GM18867 (cell line): Measurements from ENCODE around the gene PFKFB4.

Experiments used
- ATAC-seq: cut with Tn5 transposase; IDR thresholded peaks from one replicate; pipeline ENCODE4 v1.9.1; 2021; ENCODE audit warnings: mild to moderate bottlenecking, moderate library complexity; ENCODE audit not compliant: unreplicated experiment

The PFKFB4 gene

DNA sequence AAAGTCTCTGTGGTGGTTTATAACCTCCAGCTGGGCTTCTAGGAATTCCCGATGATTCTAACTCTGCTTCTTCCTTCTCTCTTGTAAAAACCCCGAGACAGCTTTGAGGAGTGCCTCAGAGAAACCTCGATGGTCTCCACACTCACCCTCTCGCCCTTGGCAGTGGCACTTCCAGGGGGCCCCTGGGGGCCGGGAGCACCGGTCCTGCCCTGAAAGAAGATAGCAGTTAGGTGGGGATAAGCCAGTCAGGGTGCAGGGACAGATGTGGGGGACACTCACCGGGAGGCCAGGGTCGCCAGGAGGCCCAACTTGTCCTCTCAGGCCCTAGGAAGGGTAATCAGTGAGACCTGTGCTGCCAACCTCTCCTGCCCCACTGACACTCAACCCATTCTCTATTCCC, 28.8 kb upstream of the PFKFB4 start:
- ATAC-seq: no peak

DNA sequence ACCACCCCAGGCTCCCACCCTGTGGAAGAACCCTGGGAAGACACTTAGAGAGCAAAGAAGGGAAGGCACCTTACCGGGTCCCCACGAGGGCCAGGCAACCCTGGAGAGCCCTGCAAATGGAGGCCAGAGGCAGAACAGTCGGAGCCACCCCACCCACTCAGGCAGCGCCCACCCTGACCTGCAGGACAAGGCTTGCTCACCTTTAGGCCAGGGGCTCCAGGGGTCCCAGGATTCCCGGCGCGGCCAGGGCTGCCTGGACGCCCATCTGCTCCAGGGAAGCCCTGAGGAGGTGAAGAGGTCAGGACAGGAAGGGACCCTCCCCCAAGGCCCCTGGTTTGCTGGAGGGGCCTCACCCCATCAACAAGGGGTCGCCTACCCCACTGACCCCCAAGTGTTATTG, 28.2 kb upstream of the PFKFB4 start:
- ATAC-seq: no peak

DNA sequence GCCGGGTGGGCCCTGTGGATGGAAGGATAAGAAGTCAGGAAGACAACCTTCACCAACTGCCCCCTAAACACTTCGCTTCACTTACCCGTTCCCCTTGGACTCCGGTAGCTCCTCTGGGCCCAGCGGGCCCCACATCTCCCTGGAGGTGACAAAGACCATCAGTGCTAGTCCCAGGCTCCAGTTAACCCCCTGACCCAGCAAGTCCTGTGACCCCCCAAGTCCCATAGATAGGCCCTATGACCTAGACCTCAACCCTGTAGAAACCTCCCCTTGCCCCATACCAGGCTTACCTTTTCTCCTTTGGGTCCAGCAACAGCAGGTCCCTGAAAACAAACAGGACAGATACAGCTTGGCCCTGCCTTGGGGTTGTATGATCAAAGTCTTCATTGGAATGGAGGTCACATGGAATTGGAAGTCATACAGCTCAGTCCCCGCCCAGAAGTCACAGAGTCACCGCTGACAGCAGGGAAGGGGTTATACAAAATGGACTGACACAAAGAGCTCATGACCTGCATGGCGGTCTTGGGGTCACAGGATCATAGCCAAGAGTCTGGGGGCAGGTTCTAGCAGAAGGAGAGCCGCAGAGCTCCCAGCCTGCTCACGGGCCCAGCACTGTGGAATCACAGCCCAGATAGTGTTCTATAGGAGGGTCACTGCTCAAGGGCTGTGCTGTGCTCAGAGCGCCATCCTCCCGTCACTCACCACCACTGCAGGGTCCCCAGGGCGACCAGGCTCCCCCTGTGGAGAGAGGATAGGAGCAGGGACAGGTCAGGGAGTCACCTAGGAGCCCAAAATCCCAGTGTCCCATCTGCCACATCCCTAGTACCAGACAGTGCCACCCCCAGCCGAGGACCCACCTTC, 25.2 kb upstream of the PFKFB4 start:
- ATAC-seq: no peak

DNA sequence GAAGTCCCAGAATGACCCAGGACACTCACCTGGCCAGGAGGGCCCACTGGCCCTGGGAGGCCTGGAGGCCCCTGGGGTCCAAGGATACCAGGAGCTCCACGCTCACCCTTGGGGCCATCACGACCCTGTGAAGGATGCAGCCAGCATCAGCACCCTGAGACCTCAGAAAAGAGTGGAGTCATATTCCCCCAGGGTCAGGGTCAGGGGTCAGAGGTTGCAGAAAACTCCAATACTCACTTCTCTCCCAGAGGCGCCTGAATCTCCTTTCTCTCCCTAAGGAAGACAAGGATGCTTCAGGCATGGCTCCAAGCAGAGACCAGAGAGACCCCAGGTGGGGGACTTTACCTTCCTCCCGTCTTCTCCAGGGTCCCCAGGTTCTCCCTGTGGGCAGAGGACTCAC, 20.0 kb upstream of the PFKFB4 start:
- ATAC-seq: no peak

DNA sequence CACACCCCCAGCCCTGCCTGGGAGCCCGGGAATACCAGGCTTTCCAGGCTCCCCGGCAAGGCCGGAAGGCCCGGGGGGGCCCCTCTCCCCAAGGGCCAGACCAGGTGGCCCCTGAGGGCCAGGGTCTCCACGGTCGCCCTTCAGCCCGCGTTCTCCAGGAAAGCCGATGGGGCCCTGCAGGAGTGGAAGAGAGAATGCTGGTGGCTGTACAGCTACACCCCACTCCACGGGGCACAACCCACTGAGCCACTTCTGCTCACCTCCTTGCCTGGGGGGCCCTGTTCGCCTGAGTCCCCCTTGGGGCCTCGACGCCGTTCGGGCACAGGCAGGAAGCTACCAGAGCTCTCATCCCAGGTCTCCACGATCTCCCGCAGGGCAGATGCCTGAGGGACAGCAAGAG, 18.8 kb upstream of the PFKFB4 start:
- ATAC-seq: no peak

DNA sequence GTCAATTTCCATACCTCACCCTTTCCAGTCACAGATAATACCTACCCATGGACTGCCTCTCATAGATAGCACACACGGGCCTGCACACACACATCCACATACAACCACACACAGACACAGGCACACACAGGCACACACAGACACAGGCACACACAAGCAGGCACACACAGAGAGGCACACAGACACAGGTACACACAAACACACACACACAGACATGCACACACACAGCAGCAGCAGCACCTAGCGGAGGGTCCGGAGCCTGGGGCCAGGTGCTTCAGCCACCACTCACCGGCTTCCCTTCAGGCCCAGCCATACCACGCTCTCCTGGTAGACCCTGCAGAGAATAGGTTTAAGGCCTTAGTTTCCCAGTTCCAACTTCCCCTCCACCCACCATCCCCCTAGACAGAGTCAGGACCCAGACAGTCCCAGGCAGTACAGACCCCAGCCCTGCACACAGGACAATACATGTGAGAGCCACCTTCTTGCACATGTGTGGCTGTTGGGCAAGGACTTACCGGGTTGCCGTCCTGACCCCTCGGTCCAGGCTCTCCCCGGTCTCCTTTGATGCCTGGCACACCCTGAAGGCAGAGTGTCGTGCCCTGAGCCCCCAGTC, 17.5 kb upstream of the PFKFB4 start:
- ATAC-seq: no peak

DNA sequence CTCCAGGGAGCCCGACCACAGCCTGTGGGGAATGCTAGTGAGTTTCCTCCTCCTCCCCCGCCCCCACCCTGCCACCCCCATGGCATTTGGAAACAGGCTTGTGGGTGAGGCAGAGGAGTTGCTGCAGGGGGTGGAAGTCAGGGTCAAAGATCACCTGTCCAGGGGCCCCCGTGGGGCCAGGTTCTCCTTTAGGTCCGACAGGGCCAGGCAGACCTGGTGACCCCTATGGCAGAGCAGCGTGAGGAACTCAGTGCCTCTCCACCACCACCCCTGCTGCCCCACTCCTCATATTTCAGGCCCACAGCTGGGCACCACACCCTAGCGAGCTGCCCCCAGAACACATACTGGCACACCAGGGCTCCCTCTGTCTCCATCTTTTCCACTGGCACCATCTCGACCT, 15.9 kb upstream of the PFKFB4 start:
- ATAC-seq: no peak

DNA sequence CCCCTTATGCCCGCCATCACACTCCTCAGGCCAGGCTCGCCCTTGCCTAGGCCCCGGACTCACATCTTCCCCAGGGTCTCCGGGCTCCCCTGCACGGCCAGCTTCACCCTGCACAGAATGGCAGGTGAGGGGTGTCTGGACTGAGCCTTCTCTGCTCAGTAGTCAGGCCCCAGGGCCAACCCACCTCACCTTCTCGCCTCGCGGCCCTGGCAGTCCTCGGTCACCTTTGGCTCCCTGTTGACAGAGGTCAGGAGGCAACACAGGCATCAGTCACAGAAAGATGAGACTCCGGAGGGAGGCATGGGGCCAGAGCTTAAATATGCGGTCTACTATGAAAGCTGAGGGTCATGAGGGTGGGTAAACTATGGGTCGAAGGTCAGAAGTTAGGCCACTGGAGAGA, 15.3 kb upstream of the PFKFB4 start:
- no peak for ATAC-seq

DNA sequence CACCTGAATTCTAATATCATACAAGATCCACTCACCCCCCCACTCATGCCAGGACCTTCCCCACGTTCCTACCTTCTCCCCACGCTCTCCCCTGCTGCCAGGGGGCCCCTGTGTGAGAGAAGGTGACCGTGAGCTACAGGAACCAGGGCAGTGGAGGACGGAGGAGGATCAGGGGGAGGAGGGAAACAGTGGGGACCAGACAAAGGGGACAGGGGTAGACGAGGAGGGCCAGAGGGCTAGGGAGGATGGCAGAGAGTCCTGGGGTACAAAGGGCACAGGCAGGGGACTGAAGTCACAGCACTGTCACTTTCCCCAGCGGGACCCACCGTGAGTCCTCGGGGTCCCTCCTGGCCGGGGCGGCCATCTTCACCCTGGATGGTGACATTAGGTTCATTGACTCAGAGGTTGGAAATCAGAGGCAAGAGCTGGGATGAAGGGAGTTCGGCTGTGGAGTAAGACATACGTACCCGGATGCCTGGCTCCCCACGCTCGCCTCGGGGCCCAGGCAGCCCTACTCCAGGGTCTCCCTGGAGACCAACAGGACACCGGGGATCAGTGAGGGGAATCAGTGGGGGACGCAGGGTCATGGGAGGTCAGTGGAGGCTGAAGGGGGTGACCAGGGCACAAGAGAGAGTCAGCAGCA, 13.3 kb upstream of the PFKFB4 start:
- no peak for ATAC-seq

DNA sequence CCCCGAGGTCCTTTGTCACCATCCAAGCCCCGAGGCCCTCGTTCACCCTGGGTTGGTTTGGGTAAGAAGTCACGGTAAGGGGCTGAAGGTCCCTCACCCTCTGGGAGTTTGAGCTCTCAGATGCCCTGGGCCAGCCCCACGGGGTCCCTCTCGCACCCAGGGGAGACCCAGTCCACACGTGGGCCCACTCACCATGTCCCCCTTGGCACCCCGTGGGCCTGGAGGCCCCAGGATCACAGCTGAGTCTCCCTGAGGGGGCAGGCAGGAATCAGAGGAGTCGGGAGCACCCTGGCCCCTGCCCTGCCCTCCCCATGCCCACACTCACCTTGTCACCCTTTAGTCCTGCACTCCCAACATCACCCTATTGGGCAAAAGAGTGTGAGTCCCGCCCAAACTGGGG, 12.8 kb upstream of the PFKFB4 start:
- no peak for ATAC-seq

DNA sequence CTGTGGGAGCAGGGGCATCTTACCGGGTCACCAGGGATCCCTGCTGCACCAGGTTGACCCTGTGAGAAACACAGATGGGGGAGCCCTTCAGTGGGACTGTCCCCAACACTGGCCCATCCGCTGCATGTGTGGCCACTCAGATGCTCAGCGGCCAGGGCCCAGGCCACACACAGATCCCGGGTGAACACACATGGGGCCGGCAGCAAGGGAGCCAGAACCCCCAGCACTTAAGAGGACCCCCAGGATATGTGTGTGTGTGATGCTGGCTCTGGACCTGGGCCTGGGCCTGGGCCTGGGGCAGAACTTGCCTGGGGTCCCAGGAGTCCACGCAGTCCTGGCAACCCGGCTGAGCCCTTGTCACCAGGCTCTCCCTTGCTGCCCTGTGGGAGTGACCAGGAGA, 11.9 kb upstream of the PFKFB4 start:
- no peak for ATAC-seq

DNA sequence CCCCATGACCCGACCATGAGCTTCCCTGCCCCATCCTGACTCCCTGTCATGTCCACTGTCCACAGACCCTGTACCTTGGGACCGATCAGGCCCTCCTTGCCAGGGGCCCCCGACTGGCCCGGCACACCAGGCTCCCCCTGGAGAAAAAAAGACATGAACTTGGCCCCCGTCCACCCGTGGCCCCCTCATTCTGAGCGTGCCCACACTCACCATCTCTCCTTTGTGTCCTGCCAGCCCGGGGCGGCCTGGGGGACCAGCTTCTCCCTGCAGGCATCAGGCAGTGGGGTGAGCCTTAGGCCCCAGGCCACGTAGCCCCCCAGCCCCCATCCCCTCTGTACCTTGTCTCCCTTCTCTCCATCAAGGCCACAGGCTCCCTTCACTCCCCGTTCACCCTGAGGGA, 10.9 kb upstream of the PFKFB4 start:
- no peak for ATAC-seq

DNA sequence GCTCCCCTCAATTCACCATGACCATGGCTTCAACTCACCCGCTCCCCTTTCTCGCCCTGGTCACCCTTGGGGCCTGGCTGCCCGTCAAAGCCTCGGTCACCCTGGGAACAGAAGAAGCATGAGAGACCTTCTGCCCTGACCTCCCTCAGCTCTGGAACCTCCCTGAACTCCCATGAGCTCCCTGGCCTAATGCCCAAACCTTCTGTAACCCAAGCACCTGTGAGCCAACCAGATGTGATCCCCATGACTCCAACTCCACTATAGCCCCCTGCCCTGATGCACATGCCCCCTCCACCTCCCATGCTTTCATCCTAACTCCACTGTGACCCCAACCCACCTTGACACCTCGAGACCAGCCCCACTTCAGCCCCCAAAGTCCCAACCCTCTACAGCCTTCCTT, 10.5 kb upstream of the PFKFB4 start:
- no peak for ATAC-seq

DNA sequence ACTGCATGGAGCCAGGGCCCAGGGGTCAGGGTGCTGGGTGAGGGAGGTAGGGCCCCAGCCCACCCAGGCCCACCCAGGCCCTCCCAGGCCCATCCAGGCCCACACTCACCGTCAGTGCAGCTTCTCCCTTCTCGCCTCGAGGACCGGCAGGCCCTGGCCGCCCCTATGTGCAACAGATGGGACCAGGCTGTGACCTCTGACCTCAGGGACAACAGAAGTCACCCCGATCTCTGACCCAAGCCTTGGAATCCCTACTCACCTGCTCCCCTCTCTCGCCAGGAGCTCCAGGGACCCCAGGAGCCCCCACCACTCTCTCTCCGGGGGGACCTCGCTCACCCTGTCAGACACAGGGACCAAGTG, 9.8 kb upstream of the PFKFB4 start:
- ATAC-seq: no peak

DNA sequence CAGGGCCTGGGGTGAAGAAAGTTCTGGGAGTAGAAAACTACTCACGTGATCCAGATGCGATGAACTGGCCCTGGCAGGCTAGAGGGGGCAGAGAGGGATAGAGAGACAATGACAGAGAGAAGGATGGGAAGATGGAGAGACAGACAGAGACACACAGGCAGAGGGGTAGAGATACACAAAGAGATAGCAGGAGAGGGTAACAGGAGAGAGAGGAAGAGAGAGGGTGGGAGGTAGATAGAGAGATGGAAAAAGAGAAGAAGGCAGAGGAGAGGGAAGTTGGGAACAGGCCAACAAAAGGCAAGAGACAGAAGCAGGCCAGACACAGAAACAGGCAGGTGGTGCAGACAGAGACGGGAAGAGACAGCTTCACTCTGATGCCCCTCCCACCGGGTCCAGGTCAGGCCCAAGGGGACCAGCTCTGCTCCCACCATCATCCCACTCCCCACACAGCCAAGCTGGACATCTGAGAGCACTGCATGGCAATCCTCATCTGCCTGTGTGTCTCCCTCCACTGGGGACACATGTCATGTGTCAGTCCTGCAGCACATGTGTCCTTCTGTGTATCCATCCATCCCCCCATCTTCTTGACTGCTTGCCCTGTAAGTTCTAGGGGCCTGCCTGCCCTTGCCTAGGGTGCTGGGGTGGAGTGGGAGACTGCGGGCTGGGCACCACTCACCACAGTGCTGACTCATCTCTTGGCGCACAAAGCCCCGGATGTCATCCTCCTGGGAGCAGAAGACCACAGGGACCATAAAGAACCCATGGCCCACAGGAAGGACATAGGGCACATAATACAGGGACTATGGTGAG, 9.2 kb upstream of the PFKFB4 start:
- ATAC-seq: no peak

DNA sequence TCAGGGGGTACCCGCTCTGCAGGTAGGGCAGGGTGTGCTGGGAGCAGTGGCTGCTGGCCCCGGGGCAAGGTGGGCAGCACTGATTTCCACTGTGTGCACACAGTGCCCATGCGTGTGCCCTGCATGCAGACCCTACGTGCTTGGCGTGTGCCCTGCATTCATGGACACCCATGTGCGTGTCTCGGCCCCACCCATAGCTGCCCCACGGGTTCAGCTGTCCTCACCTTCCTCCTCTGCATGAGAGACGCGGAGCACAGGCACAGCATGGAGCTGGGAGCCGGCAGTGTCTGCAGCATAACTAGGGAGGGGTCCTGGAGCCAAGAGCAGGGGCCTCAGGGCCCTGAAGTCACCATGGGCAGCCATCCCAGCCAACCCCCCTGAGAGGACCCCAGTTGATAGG, 8.6 kb upstream of the PFKFB4 start:
- ATAC-seq: no peak

DNA sequence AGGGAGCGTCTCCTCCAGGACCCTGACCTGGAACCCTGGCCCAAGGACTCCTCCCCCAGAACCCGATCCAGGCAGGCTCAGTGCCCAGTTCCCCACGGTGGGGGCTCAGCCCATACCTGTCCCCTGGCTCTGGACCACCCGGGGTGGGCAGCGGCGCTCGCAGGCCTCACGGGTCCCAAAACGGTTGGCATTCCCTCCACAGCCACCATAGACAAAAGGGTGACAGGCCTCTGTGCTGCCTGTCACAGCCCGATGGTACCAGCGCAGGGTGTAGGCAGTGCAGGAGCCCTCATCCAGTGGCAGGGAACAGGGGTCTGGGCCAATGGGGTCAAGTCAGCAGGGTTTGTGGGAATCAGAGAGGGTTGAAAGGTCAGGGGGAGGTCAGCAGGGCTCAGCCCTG, 8.1 kb upstream of the PFKFB4 start:
- ATAC-seq: no peak

DNA sequence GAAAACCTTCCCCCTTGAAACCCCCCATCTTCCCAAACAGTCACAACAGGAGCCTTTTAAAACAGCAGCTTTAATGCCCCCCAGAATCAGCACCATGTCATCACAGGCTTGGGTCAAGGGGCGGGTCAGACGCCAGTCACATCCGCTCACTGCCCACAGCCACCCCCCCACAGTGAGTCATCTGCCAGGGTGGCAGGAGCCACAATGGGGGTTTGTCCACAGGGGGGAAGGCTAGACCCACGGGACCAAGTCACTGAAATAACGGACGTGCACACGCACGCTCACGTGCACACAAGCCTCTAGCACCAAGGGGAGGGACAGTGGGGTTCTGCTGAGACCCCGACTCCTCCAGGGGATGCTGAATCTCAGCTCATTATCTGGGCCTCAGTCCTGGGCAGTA, 7.4 kb upstream of the PFKFB4 start:
- ATAC-seq: no peak

DNA sequence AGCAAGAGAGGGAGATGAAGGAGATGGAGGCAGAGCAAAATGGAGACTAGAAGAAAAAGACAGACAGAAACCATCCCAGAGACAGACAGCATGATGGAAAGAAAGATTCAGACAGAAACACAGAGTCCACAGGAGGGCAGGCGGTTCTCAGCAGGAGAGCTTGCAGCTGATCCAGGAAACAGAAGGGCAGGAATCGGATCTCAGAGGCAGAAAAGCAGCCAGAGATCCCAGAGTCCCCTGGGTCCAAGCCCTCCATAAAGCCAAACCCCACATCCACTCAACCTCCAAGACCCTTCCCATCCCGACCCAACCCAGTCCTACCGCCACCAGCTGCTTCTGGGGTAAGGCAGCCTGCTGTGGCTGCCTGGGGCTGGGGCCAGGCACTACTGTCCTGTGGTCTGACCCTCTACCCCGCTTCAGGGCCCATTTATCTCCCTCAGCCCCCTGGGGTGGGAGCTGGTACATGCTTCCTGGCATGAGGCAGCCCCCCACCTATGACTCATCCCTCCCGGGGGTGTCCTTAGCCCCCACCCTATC, 6.8 kb upstream of the PFKFB4 start, which contains the start of gene UCN2:
Gene UCN2, minus strand, starts transcription at position 400 of the 537 bp plus-strand sequence. CDS start 657 bp downstream, outside the sequence.
- no peak for ATAC-seq

DNA sequence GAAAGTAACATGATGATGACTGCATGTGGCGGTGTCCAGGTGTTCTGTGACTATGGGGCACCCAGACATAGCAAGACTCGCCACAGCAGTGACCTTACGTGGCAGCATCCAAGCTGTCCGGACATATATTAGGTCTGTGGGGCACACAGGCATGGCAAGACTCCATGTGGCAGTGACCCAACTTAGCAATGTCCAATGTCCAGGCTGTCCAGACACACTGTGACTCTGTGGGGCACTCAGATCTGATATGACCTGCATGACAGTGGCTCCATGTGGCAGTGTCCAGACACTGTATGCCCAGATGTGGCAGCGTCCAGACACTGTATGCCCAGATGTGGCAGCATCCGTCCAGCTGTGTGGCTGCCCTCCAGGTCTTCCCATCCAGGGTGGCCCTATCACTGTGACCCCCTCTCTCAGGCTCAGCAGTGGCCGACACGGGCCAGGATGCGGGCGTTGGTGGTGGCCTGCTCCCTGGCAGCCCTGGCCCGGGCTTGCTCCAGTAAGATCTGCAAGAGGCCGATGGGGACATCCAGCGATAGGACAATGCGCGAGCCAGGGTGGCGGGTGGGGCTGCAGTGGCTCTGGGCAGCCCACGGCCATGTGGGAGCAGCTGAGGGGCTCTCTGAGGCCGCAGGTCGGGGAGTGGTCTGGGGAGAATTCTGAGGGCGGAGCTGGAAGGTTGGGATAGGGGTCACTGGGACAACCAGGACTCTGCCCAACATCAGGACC, 5.9 kb upstream of the PFKFB4 start:
- no peak for ATAC-seq
